K562 (cell line): ENCODE data around the gene PCBP3. TPM values are rescaled to one million over a fixed set of nuclear protein-coding genes. Genes with fewer than 3 reads are reported as not detected.

ENCODE experiments used
- ATAC-seq: fragments of 200-7000 bp; cut with Tn5 transposase; 3 replicates; pipeline ENCODE4 v1.9.1; 2020; ENCODE audit warnings: moderate library complexity
- BruUV-seq: library from RNA; stranded (reverse); fragments of 400-500 nt; replicated peaks from 2 replicates; lab custom pipeline; 2021; lab: Mats Ljungman, UMichigan
- CTCF ChIA-PET: fragments of 300-600 bp; formaldehyde crosslinking; extraction: SDS; loops from one replicate; lab custom pipeline; 2021; ENCODE audit warnings: low intra/inter-chr PET ratio; lab: Yijun Ruan, JAX
- POLR2A ChIA-PET: fragments of 300-600, 350-650 bp; sonication (Branson Sonifier 250); formaldehyde crosslinking; extraction: SDS; loops from one replicate; lab custom pipeline; 2021; ENCODE audit warnings: antibody characterized with exemption, inconsistent platforms; lab: Yijun Ruan, JAX
- DNase-seq, 4 experiments: peaks; one replicate each; pipeline versions ENCODE4 v3.0.0 to v3.0.0-alpha.2; 2011 to 2018; ENCODE audit warnings: low spot score in 3 of 4, mixed read lengths in 3 of 4; ENCODE audit errors: extremely low read depth in 1 of 4
- FAIRE-seq: peaks from 2 replicates; lab custom pipeline; 2011; peaks lifted over from hg19 to GRCh38; lab: Jason Lieb, UNC
- H2AFZ ChIP-seq: 2 replicates; pipeline ENCODE4 v1.6.0; 2011; ENCODE audit warnings: low read depth, low read length, control low read depth, inconsistent platforms
- H3K27ac ChIP-seq: fragments of 200-600 bp; 3 replicates; pipeline ENCODE4 v1.8.0; 2011; ENCODE audit warnings: low read depth, mild to moderate bottlenecking, control low read depth, inconsistent platforms, low read length, moderate library complexity, mixed read lengths; ENCODE audit errors: extremely low read depth
- H3K27me3 ChIP-seq, 2 experiments: fragments of 300-600 bp in 1 of 2; 2 replicates in 1 of 2; 3 replicates in 1 of 2; pipeline versions ENCODE4 v1.6.0 to v1.8.0; 2011; ENCODE audit warnings: inconsistent platforms in 2 of 2, low read length in 2 of 2, mild to moderate bottlenecking in 1 of 2, mixed read lengths in 1 of 2, moderate library complexity in 1 of 2; ENCODE audit not compliant: control insufficient read depth in 2 of 2, insufficient read depth in 2 of 2
- H3K36me3 ChIP-seq: fragments of 300-600 bp; 3 replicates; pipeline ENCODE4 v1.8.0; 2011; ENCODE audit warnings: mild to moderate bottlenecking, low read length, inconsistent platforms; ENCODE audit not compliant: control insufficient read depth, insufficient read depth
- H3K4me1 ChIP-seq, 2 experiments: fragments of 200-600 bp in 1 of 2; replicated peaks in 1 of 2; 2 replicates in 1 of 2; 3 replicates in 1 of 2; pipeline versions ENCODE4 v1.5.1 to v1.8.0; 2011; ENCODE audit warnings: inconsistent platforms in 2 of 2, low read length in 2 of 2, mild to moderate bottlenecking in 1 of 2, mixed read lengths in 1 of 2, moderate library complexity in 1 of 2; ENCODE audit not compliant: control insufficient read depth in 2 of 2, insufficient read depth in 2 of 2
- H3K4me2 ChIP-seq: 2 replicates; pipeline ENCODE4 v1.6.1; 2011; ENCODE audit warnings: low read length, control low read depth, inconsistent platforms, mixed read lengths; ENCODE audit not compliant: insufficient read depth
- H3K4me3 ChIP-seq: fragments of 200-600 bp; sonication (generic), shearing (Covaris generic); 2 replicates; pipeline ENCODE4 v1.5.1; 2016; ENCODE audit warnings: control low read depth, inconsistent platforms
- H3K79me2 ChIP-seq: fragments of 200-600 bp; 3 replicates; pipeline ENCODE4 v1.8.0; 2011; ENCODE audit warnings: low read length, inconsistent platforms; ENCODE audit not compliant: control insufficient read depth, insufficient read depth
- H3K9ac ChIP-seq, 2 experiments: 2 replicates each; pipeline versions ENCODE4 v1.6.0 to v1.6.1; 2011; ENCODE audit warnings: low read depth in 2 of 2, low read length in 2 of 2, control low read depth in 1 of 2, inconsistent platforms in 1 of 2, mild to moderate bottlenecking in 1 of 2, mixed read lengths in 1 of 2; ENCODE audit not compliant: insufficient read depth in 1 of 2
- H3K9me1 ChIP-seq: one replicate; pipeline ENCODE4 v1.6.0; 2011; ENCODE audit warnings: inconsistent platforms, mild to moderate bottlenecking, low read length, moderate library complexity; ENCODE audit not compliant: control insufficient read depth, insufficient read depth
- H3K9me3 ChIP-seq: replicated peaks from 2 replicates; pipeline ENCODE4 v1.5.1; 2011; ENCODE audit warnings: low read depth, low read length, inconsistent platforms; ENCODE audit not compliant: control insufficient read depth, insufficient read depth
- H4K20me1 ChIP-seq: replicated peaks from 2 replicates; pipeline ENCODE4 v1.6.1; 2011; ENCODE audit warnings: low read length, inconsistent platforms, mixed read lengths; ENCODE audit not compliant: control insufficient read depth, insufficient read depth
- BHLHE40 ChIP-seq: IDR thresholded peaks from 2 replicates; pipeline ENCODE4 v1.6.1; 2011; ENCODE audit warnings: low read length, improper control_type of control experiment
- RFX5 ChIP-seq: IDR thresholded peaks from 2 replicates; pipeline ENCODE4 v1.6.1; 2011; ENCODE audit warnings: low read depth, mild to moderate bottlenecking, improper control_type of control experiment, low read length
- SNRNP70 ChIP-seq: fragments of 200-400 bp; formaldehyde crosslinking; optimal IDR thresholded peaks from 2 replicates; pipeline ENCODE3; 2017; ENCODE audit warnings: low read depth, low read length
- ZFX ChIP-seq: sonication (generic); formaldehyde crosslinking; IDR thresholded peaks from 2 replicates; pipeline ENCODE4 v1.8.0; 2022; ENCODE audit warnings: mild to moderate bottlenecking, missing genetic modification reagents, moderate library complexity
- WGBS: fragments of 100-300 bp; shearing (Covaris generic); methylation state at CpG from one replicate; pipeline ENCODE4 v1.1.6; 2016; ENCODE audit warnings: low coverage, mixed read lengths; ENCODE audit not compliant: insufficient coverage; ENCODE audit errors: missing lambda C conversion rate; 5-methylcytosine and 5-hydroxymethylcytosine counted together
- in situ Hi-C: fragments of 300-500 bp; cut with MboI; formaldehyde crosslinking; loops from 4 replicates; pipeline ENCODE4 v1.15.0; 2018; ENCODE audit warnings: inconsistent platforms, mixed read lengths
- intact Hi-C: fragments of 100-400 bp; cut with micrococcal nuclease; formaldehyde crosslinking; loops from 2 replicates; pipeline ENCODE4 v1.14.2; 2022
- polyA plus RNA-seq, 8 experiments: library from polyadenylated mRNA; depleted of rRNA in 4 of 8; stranded (reverse) in 5 of 8; unstranded in 3 of 8; fragments of >200 nt; fragmentation: Nextera tagmentation in 2 of 8; fragmentation: Illumina TruSeq in 1 of 8; extraction: Ambion mirVana in 2 of 8; extraction: Trizol in 1 of 8; gene quantifications; 2 replicates each; pipeline versions ENCODE4 v1.2.1 to v1.2.3, GENCODE V29; 2011 to 2014; ENCODE audit warnings: inconsistent platforms in 1 of 8, missing spikeins in 1 of 8
- total RNA-seq, 7 experiments: library from RNA; depleted of rRNA in 6 of 7; stranded (reverse); fragments of >200 nt in 6 of 7; fragmentation: Illumina TruSeq in 2 of 7; extraction: Trizol in 2 of 7; gene quantifications; 2 replicates each; pipeline versions ENCODE4 v1.2.1 to v1.2.3, GENCODE V29; 2011 to 2021; ENCODE audit warnings: low replicate concordance in 1 of 7
- TF ChIP-seq, protein P1 (sequence below), 3 experiments: fragments of 200-800 bp in 1 of 3; sonication (Bioruptor generic) in 1 of 3; sonication (generic) in 1 of 3; formaldehyde crosslinking in 1 of 3; IDR thresholded peaks; 2 replicates each; pipeline versions ENCODE4 v1.6.1 to v1.8.0; 2016 to 2022; ENCODE audit warnings: mild to moderate bottlenecking in 2 of 3, missing compliant biosample characterization in 2 of 3, missing genetic modification characterization in 2 of 3, missing genetic modification reagents in 1 of 3
- TF ChIP-seq, protein P2 (sequence below): sonication (generic); formaldehyde crosslinking; IDR thresholded peaks from 2 replicates; pipeline ENCODE4 v1.8.0; 2022; ENCODE audit warnings: mild to moderate bottlenecking, missing genetic modification reagents

Gene PCBP3
- total and polyA plus RNA-seq, 9 of the 15 experiments (the other 6 are each of a cell fraction or from before 2014, with no cell fraction given) = 0.18 TPM; not detected in 8

DNA sequence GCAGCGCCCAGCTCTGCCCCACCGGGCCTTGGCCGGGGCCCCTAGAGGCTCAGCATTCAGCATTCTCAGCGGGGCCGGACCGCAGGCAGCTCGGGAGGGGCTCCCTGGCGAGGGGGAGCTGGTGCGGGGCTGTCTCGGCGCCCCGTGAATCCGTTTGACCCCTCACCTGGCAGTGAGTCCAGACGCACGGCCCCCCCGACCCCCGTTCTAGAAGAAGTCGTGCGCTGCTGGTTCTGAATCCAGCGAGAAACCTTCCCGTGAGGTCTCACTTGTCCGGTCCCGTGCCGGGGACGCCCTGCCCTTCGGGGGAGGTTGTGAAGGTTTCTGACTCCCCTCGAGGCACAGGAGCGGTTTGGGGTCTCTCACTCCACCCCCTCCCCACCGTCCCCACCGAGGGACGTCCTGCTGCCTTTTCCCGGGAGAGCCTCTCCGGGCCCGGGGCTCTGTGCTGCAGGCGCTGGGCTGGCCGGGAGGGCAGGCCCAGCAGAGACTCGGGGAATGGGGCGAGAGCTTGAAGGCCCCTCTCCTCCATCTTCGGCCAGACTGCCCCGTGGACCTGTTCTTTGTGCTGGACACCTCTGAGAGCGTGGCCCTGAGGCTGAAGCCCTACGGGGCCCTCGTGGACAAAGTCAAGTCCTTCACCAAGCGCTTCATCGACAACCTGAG, 338.7 kb downstream of the PCBP3 start:
- Histone ChIP-seq H3K4me1 (peaks cover 6 to 59% of the 10 kb centered on the region in 2 experiments; a peak in 4 of 5 replicates), H3K27ac (no peak overlapping the region), H3K4me3 (no peak overlapping the region; the same call in 1 of the 2 replicates), H3K9me3 (no peaks in the 10 kb centered on the region; the same call in 1 of the 2 replicates), H3K9me1 (peaks cover 2% of the 10 kb centered on the region), H2AFZ (peak overlapping the region; percentile 51; the same call in 1 of the 2 replicates), H3K79me2 (no peaks in the 10 kb centered on the region), H4K20me1 (peaks cover 5% of the 10 kb centered on the region; the same call in 1 of the 2 replicates), H3K36me3 (no peaks in the 10 kb centered on the region), H3K4me2 (peak overlapping the region; percentile 63), H3K27me3 (peaks cover 27 to 62% of the 10 kb centered on the region in 2 experiments; a peak in 4 of 5 replicates), H3K9ac (peak overlapping the region in 1 of 2 experiments; percentile 82; a peak in 2 of 4 replicates)
- TF ChIP-seq RFX5 = no peak
- 0 out of 2 replicates have a peak, but pooled peaks have one; percentile 13 for TF ChIP-seq ZFX (CRISPR knock-in tag)
- TF ChIP-seq SNRNP70 = no peak
- TF ChIP-seq BHLHE40 = 0 out of 2 replicates have a peak, but pooled peaks have one; percentile 16
- TF ChIP-seq, protein P1, sequence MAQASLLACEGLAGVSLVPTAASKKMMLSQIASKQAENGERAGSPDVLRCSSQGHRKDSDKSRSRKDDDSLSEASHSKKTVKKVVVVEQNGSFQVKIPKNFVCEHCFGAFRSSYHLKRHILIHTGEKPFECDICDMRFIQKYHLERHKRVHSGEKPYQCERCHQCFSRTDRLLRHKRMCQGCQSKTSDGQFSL (CRISPR knock-in tag; IDR thresholded peaks at IDR 0.05) = peak; percentile 47; the same call in 1 of the 2 replicates
- TF ChIP-seq, protein P1 (tag; IDR thresholded peaks at IDR 0.05) = no peak
- TF ChIP-seq, protein P2, sequence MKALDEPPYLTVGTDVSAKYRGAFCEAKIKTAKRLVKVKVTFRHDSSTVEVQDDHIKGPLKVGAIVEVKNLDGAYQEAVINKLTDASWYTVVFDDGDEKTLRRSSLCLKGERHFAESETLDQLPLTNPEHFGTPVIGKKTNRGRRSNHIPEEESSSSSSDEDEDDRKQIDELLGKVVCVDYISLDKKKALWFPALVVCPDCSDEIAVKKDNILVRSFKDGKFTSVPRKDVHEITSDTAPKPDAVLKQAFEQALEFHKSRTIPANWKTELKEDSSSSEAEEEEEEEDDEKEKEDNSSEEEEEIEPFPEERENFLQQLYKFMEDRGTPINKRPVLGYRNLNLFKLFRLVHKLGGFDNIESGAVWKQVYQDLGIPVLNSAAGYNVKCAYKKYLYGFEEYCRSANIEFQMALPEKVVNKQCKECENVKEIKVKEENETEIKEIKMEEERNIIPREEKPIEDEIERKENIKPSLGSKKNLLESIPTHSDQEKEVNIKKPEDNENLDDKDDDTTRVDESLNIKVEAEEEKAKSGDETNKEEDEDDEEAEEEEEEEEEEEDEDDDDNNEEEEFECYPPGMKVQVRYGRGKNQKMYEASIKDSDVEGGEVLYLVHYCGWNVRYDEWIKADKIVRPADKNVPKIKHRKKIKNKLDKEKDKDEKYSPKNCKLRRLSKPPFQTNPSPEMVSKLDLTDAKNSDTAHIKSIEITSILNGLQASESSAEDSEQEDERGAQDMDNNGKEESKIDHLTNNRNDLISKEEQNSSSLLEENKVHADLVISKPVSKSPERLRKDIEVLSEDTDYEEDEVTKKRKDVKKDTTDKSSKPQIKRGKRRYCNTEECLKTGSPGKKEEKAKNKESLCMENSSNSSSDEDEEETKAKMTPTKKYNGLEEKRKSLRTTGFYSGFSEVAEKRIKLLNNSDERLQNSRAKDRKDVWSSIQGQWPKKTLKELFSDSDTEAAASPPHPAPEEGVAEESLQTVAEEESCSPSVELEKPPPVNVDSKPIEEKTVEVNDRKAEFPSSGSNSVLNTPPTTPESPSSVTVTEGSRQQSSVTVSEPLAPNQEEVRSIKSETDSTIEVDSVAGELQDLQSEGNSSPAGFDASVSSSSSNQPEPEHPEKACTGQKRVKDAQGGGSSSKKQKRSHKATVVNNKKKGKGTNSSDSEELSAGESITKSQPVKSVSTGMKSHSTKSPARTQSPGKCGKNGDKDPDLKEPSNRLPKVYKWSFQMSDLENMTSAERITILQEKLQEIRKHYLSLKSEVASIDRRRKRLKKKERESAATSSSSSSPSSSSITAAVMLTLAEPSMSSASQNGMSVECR (CRISPR knock-in tag) = peak; percentile 20; the same call in 1 of the 2 replicates
- ChIA-PET POLR2A (interaction anchor here (0.6 to 2.1 kb wide), 2 partner anchors 13 to 600 kb away, joined by 3 to 5 read pairs; no protein-coding TSS in a partner anchor), CTCF (no interaction called here)
- DNase-seq = no peak
- no peak for FAIRE-seq
- ATAC-seq = peak; percentile 15
- in situ Hi-C loops (no loop called here), intact Hi-C loops (no loop called here)
- no TSS peak for BruUV-seq
- WGBS = 15% methylated on average over 42 of the region's 45 CpGs
